GM12892 (cell line): Measurements from ENCODE around the gene CAMTA1.

Experiments used
- POLR2A ChIP-seq: IDR thresholded peaks from 2 replicates; pipeline ENCODE4 v1.6.1; 2011; ENCODE audit warnings: low read depth, low read length, control low read depth
- POLR2AphosphoS5 ChIP-seq: IDR thresholded peaks from 2 replicates; pipeline ENCODE4 v1.6.1; 2011; ENCODE audit warnings: low read depth, low read length, control low read depth
- TAF1 ChIP-seq: IDR thresholded peaks from 2 replicates; pipeline ENCODE4 v1.6.1; 2011; ENCODE audit warnings: low read depth, mild to moderate bottlenecking, control low read depth, low read length, borderline replicate concordance

DNA sequence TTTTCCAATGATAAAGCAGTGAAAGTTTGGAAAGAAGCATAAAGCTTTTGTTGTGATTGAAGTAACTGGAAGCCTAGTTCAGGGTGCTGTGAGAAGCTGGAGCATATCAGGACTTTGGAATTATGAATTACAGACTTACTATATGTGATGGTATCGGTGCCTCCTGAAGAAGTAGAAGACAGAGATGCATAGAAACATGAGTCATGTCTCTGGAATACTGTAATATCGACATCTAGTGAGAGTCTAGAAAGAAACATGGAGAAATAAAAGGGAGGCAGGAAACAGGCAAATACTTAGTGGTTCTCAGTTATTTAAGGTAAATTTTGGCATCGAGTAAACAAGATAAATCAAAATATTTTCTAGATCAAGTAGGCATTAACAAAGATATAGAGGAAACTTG lies 103.0 kb downstream of the CAMTA1 start:
- TF ChIP-seq POLR2A: no peak
- no peak for TF ChIP-seq POLR2AphosphoS5
- no peak for TF ChIP-seq TAF1
